ENCODE data around the gene MTUS2.
"Not testable (repeated sequence)": the region's sequence is repeated elsewhere in the genome, so short reads cannot be mapped to it uniquely, and the experiment has no call there.

The MTUS2 gene

DNA sequence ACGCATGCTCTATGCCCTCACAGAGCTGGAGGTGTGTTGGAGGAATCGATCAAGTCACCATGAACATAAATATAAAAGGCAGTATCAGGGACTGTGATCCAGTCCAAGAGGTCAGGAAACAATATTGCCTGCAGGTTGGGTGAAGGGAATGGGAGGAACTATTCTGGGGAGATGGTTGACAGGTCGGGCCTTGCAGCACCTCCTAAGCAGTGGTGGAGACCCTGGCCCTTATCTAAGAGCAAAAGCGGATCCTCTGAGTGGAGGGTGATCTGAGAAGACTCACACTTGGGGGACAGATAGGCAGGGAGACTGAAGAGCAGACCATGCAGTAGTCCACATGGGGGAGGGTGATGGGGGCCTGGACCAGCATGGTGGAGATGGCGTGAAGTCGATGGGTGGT lies 561.9 kb downstream of the MTUS2 start:
- DNase-seq (ENCODE audit: extremely low read depth, low read depth): no peak
- TF ChIP-seq, protein P1, sequence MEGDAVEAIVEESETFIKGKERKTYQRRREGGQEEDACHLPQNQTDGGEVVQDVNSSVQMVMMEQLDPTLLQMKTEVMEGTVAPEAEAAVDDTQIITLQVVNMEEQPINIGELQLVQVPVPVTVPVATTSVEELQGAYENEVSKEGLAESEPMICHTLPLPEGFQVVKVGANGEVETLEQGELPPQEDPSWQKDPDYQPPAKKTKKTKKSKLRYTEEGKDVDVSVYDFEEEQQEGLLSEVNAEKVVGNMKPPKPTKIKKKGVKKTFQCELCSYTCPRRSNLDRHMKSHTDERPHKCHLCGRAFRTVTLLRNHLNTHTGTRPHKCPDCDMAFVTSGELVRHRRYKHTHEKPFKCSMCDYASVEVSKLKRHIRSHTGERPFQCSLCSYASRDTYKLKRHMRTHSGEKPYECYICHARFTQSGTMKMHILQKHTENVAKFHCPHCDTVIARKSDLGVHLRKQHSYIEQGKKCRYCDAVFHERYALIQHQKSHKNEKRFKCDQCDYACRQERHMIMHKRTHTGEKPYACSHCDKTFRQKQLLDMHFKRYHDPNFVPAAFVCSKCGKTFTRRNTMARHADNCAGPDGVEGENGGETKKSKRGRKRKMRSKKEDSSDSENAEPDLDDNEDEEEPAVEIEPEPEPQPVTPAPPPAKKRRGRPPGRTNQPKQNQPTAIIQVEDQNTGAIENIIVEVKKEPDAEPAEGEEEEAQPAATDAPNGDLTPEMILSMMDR (IDR thresholded peaks at IDR 0.05; ENCODE audit: low read depth, low read length): no peak

DNA sequence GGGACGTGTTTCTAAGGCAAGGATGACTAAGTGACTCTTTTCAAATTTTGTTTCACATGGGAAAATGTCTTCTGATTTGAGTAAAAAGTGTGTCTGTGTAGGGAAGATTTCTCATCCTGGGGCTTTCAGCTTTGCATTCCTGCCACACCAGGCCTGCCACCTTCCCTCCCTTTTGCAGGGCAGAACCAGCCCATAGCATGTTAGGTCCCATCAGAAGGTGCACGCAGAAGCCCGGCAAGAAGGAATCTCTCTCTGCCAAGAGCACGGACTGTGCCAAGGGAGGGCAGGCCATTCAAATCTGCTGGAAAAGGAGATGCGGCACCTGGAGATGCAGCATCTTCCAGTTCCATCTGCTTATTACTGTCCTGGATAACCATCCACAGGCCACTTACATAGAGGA lies 563.3 kb downstream of the MTUS2 start:
- no peak for DNase-seq (ENCODE audit: extremely low read depth, low read depth)
- TF ChIP-seq, protein P1 (IDR thresholded peaks at IDR 0.05; ENCODE audit: low read depth, low read length): no peak

DNA sequence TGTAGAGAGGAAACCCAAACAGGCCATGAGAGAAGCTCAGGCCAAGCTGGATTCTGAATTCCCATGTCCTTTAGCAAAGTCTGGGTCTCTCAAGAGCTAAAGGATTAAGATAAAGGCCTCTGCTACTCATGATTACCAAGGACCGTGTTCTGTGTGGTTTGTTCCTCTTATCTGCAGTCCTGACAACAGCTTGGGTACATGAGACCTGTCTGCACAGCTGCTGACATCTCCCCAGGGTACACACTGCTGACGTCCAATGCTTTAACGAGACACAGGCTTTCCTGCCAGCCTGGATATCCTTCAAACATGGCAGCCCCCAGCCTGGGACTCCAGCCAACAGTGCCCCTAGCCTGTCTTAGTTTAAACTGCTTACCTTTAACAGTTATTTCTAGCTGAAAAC lies 564.3 kb downstream of the MTUS2 start:
- TF ChIP-seq, protein P1 (IDR thresholded peaks at IDR 0.05; ENCODE audit: low read depth, low read length): no peak
- no peak for DNase-seq (ENCODE audit: extremely low read depth, low read depth)

DNA sequence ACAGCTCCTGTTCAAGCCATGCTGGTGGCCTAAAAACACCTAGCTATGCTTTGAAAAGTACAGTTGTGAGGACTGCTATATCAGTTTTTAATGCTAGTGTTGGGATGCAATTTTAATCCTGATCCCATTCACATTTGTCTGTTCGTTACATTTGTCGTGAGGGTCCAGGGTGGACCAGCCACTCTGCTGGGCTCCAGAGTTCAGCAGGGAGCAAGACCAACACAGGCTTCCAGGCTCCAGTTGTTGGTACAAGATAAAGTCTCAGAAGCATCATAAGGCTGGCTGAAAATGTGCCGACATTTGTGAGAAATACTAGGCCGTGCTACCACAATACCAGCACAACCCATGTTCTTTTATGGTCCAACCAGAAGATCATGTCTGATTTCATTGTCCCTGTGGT lies 564.7 kb downstream of the MTUS2 start:
- no peak for DNase-seq (ENCODE audit: extremely low read depth, low read depth)
- TF ChIP-seq, protein P1 (IDR thresholded peaks at IDR 0.05; ENCODE audit: low read depth, low read length): no peak

DNA sequence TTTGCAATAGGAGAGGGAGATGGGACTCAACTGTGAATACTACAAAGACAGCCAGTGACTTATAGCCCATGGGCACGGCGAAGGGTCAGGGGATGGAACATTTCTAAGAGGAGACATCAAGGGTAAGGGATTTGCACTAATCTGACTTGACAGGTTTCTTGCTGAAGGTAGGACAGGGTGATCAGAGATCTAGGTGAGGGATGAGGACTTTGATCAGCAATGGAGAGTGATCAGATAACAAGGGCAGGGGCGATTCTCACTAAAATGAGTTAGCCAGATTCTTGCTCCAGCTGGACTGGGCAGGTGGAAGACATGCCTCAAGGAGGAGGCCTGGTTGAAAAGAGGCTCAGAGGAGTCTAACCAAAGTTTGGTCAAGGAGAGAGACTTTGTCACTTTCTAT lies 566.1 kb downstream of the MTUS2 start:
- TF ChIP-seq, protein P1 (IDR thresholded peaks at IDR 0.05; ENCODE audit: low read depth, low read length): no peak
- no peak for DNase-seq (ENCODE audit: extremely low read depth, low read depth)

DNA sequence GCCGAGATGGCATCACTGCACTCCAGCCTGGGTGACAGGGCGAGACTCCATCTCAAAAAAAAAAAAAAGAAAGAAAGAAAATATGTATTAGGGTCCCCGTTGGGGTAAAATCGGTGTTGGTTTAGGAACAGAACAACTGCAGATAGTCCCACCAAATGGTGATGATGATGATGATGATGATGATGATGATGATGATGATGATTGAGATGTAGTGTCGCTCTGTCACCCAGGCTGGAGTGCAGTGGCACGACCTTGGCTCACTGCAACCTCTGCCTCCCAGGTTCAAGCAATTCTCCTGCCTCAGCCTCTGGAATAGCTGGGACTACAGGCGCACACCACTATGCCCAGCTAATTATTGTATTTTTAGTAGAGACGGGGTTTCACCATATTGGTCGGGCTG lies 570.5 kb downstream of the MTUS2 start:
- not testable (repeated sequence) for DNase-seq (ENCODE audit: extremely low read depth, low read depth)

DNA sequence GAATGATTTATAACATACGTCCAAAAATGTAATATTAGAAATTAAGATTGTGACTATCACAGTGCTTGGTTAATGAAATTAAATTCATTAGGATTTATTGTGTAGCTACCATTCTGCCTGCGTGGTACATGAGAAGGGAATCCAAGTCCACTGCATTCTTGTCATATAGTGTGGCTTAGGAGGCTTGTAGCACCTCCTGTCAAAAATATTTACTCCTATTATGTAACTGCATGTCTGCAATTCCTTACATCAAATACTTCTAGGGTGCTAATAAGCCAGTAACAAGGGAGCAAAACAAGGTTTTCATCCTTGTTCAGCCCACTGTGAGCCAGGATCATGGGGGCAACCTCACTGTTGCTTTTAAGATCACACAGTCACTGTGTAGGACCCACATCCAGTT lies 576.3 kb downstream of the MTUS2 start:
- no peak for DNase-seq (ENCODE audit: extremely low read depth, low read depth)
- TF ChIP-seq, protein P1 (IDR thresholded peaks at IDR 0.05; ENCODE audit: low read depth, low read length): no peak

DNA sequence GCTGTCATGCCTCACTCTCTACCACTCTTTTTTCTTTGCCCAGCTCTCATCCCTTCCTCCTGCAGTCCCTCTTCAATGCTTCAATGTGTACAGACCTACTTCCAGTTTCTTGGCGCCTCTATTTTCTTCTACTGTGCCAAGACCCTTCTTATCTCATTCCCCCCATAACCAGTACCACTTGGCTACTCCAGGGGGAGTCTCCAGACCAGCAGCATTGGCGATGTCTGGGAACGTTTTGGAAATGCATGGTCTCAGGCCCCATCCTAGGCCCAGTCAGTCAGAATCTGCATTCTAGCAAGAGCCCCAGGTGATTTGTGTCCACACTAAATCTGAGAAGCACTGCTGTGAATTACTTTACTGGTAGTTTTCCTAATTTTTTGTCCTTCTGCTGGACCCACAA lies 577.1 kb downstream of the MTUS2 start:
- TF ChIP-seq, protein P1 (IDR thresholded peaks at IDR 0.05; ENCODE audit: low read depth, low read length): no peak; the same call in 1 of the 2 replicates
- DNase-seq (ENCODE audit: extremely low read depth, low read depth): no peak

Data from AG09319 (cell line).